HS-5 (cell line): Measurements from ENCODE around the gene TRABD2B.
A peak's percentile ranks its signal among the peaks of the same experiment; 100 is the strongest.

Experiments used
- DNase-seq: peaks from one replicate; pipeline ENCODE4 v3.0.0-alpha.2; 2012; ENCODE audit warnings: low read depth

TRABD2B gene

GRCh38 chr1:47997289-47998200 lies at the start of gene TRABD2B:
Gene TRABD2B (minus strand): TSS chr1:47997385.
- peak; percentile 34 for DNase-seq

- no peak for DNase-seq
Observed at GRCh38 chr1:48044311-48044710, 47.1 kb upstream of the TRABD2B start.

GRCh38 chr1:48043622-48044021 lies 46.4 kb upstream of the TRABD2B start:
- no peak for DNase-seq

GRCh38 chr1:48040154-48040553 lies 43.0 kb upstream of the TRABD2B start:
- DNase-seq: no peak

- no peak for DNase-seq
Observed at GRCh38 chr1:48039088-48040054, 42.2 kb upstream of the TRABD2B start.

GRCh38 chr1:48038270-48038767 lies 41.1 kb upstream of the TRABD2B start:
- DNase-seq: no peak

GRCh38 chr1:48036710-48037355 lies 39.6 kb upstream of the TRABD2B start:
- DNase-seq: no peak

- DNase-seq: no peak
Observed at GRCh38 chr1:48035371-48036141, 38.4 kb upstream of the TRABD2B start.

- DNase-seq: no peak
Observed at GRCh38 chr1:48033495-48034045, 36.4 kb upstream of the TRABD2B start.

- no peak for DNase-seq
Observed at GRCh38 chr1:48031676-48032075, 34.5 kb upstream of the TRABD2B start.

GRCh38 chr1:48030696-48031365 lies 33.6 kb upstream of the TRABD2B start:
- DNase-seq: no peak

- DNase-seq: no peak
Observed at GRCh38 chr1:48030211-48030610, 33.0 kb upstream of the TRABD2B start.

GRCh38 chr1:48028218-48029069 lies 31.3 kb upstream of the TRABD2B start:
- no peak for DNase-seq

GRCh38 chr1:48027533-48027835 lies 30.3 kb upstream of the TRABD2B start:
- DNase-seq: no peak

GRCh38 chr1:48026701-48027532 lies 29.7 kb upstream of the TRABD2B start:
- no peak for DNase-seq

- DNase-seq: no peak
Observed at GRCh38 chr1:48026275-48026674, 29.1 kb upstream of the TRABD2B start.

- no peak for DNase-seq
Observed at GRCh38 chr1:48025076-48025475, 27.9 kb upstream of the TRABD2B start.

- DNase-seq: no peak
Observed at GRCh38 chr1:48023488-48023887, 26.3 kb upstream of the TRABD2B start.

GRCh38 chr1:48022306-48022705 lies 25.1 kb upstream of the TRABD2B start:
- DNase-seq: no peak
